IgD-negative memory B cell (primary cell): ENCODE measurements around the gene ADPGK. TPM values are rescaled to one million over a fixed set of nuclear protein-coding genes. Genes with fewer than 3 reads are reported as not detected.
A peak's percentile ranks its signal among the peaks of the same experiment; 100 is the strongest.

ENCODE experiments used
- H3K27ac Mint-ChIP-seq, 3 donors: one replicate each; pipeline ENCODE4 v1.8.0; 2020 to 2022; ENCODE audit warnings: mild to moderate bottlenecking in 3 of 3, mixed read lengths in 3 of 3, moderate library complexity in 1 of 3
- H3K27me3 Mint-ChIP-seq: one replicate; pipeline ENCODE4 v1.8.0; 2021; ENCODE audit warnings: mixed read lengths
- H3K36me3 Mint-ChIP-seq: one replicate; pipeline ENCODE4 v1.8.0; 2020; ENCODE audit warnings: mild to moderate bottlenecking, mixed read lengths
- H3K4me1 Mint-ChIP-seq, 3 donors: one replicate each; pipeline ENCODE4 v1.8.0; 2020 to 2022; ENCODE audit warnings: mixed read lengths in 3 of 3, mild to moderate bottlenecking in 1 of 3
- H3K4me3 Mint-ChIP-seq, 4 donors: one replicate each; pipeline ENCODE4 v1.8.0; 2020 to 2022; ENCODE audit warnings: mild to moderate bottlenecking in 4 of 4, mixed read lengths in 4 of 4, moderate library complexity in 3 of 4
- H3K9me3 Mint-ChIP-seq, 3 donors: one replicate each; pipeline ENCODE4 v1.8.0; 2020 to 2021; ENCODE audit warnings: mixed read lengths in 3 of 3, mild to moderate bottlenecking in 1 of 3
- polyA plus RNA-seq: library from polyadenylated mRNA; unstranded; fragments of 300-500 nt; fragmentation: Illumina TruSeq; gene quantifications from one replicate; pipeline ENCODE4 v1.2.3, GENCODE V29; 2021

Gene ADPGK
- polyA plus RNA-seq, 1 donor from 2014 or later: 94.9 TPM

GRCh38 chr15:72782274-72783003, 1.1 kb downstream of the ADPGK start:
- Mint-ChIP-seq H3K4me1 (peaks cover 20 to 45% (median 36%) of the 10 kb centered on the region in 3 donors), H3K27ac (peak overlapping the region; percentile 89 to 100 (median 93)), H3K9me3 (no peaks in the 10 kb centered on the region), H3K27me3 (no peaks in the 10 kb centered on the region), H3K4me3 (peak overlapping the region; percentile 87 to 99 (median 96)), H3K36me3 (peaks cover 18% of the 10 kb centered on the region)

GRCh38 chr15:72781631-72782030, 1.9 kb downstream of the ADPGK start:
- no peaks in the 10 kb centered on the region for H3K27me3 Mint-ChIP-seq
- H3K4me3 Mint-ChIP-seq: peak overlapping the region; percentile 56 to 99 (median 82)
- H3K36me3 Mint-ChIP-seq: peaks cover 18% of the 10 kb centered on the region
- peaks cover 23 to 49% (median 40%) of the 10 kb centered on the region in 3 donors for H3K4me1 Mint-ChIP-seq
- H3K27ac Mint-ChIP-seq: peak overlapping the region; percentile 8 to 47 (median 23)
- no peaks in the 10 kb centered on the region for H3K9me3 Mint-ChIP-seq

GRCh38 chr15:72778796-72779195, 4.8 kb downstream of the ADPGK start:
- H3K4me1 Mint-ChIP-seq: peaks cover 42 to 68% (median 57%) of the 10 kb centered on the region in 3 donors
- peak overlapping the region in 1 of 4 donors; percentile 24 for H3K4me3 Mint-ChIP-seq
- peak overlapping the region in 2 of 3 donors; percentile 16 to 43 for H3K27ac Mint-ChIP-seq
- H3K27me3 Mint-ChIP-seq: no peaks in the 10 kb centered on the region
- H3K36me3 Mint-ChIP-seq: peaks cover 18% of the 10 kb centered on the region
- H3K9me3 Mint-ChIP-seq: no peaks in the 10 kb centered on the region

GRCh38 chr15:72774696-72775383, 8.7 kb downstream of the ADPGK start:
- H3K27me3 Mint-ChIP-seq: no peaks in the 10 kb centered on the region
- H3K36me3 Mint-ChIP-seq: peaks cover 16% of the 10 kb centered on the region
- peak overlapping the region in 2 of 4 donors; percentile 63 to 87 for H3K4me3 Mint-ChIP-seq
- H3K9me3 Mint-ChIP-seq: no peaks in the 10 kb centered on the region
- peaks cover 42 to 60% (median 43%) of the 10 kb centered on the region in 3 donors for H3K4me1 Mint-ChIP-seq
- H3K27ac Mint-ChIP-seq: peak overlapping the region; percentile 1 to 57 (median 28)

GRCh38 chr15:72771329-72771725, 12.2 kb downstream of the ADPGK start:
- Mint-ChIP-seq H3K27me3 (no peaks in the 10 kb centered on the region), H3K27ac (no peak overlapping the region), H3K4me3 (no peak overlapping the region), H3K36me3 (peaks cover 25% of the 10 kb centered on the region), H3K9me3 (peaks cover 2 to 10% (median 8%) of the 10 kb centered on the region in 3 donors), H3K4me1 (peaks cover 24 to 39% (median 34%) of the 10 kb centered on the region in 3 donors)

- Mint-ChIP-seq H3K4me3 (peak overlapping the region in 1 of 4 donors; percentile 4), H3K27me3 (no peaks in the 10 kb centered on the region), H3K4me1 (peaks cover 19 to 33% (median 29%) of the 10 kb centered on the region in 3 donors), H3K27ac (peak overlapping the region in 2 of 3 donors; percentile 34 to 72), H3K36me3 (peaks cover 27% of the 10 kb centered on the region), H3K9me3 (peaks cover 4 to 10% (median 8%) of the 10 kb centered on the region in 3 donors)
Observed at GRCh38 chr15:72770673-72771328, 12.8 kb downstream of the ADPGK start.

GRCh38 chr15:72766780-72767179, 16.8 kb downstream of the ADPGK start:
- Mint-ChIP-seq H3K36me3 (peaks cover 31% of the 10 kb centered on the region), H3K4me1 (peaks cover 5 to 14% (median 6%) of the 10 kb centered on the region in 3 donors), H3K4me3 (no peak overlapping the region), H3K9me3 (peaks cover 4 to 10% (median 8%) of the 10 kb centered on the region in 3 donors), H3K27me3 (no peaks in the 10 kb centered on the region), H3K27ac (no peak overlapping the region)

- no peaks in the 10 kb centered on the region for H3K27me3 Mint-ChIP-seq
- peaks cover 4 to 9% (median 5%) of the 10 kb centered on the region in 3 donors for H3K4me1 Mint-ChIP-seq
- peaks cover 30% of the 10 kb centered on the region for H3K36me3 Mint-ChIP-seq
- H3K9me3 Mint-ChIP-seq: peaks cover 4 to 10% (median 8%) of the 10 kb centered on the region in 3 donors
- H3K27ac Mint-ChIP-seq: peak overlapping the region in 1 of 3 donors; percentile 43
- H3K4me3 Mint-ChIP-seq: no peak overlapping the region
Observed at GRCh38 chr15:72766025-72766424, 17.5 kb downstream of the ADPGK start.

GRCh38 chr15:72764656-72765055, 18.9 kb downstream of the ADPGK start:
- no peaks in the 10 kb centered on the region for H3K27me3 Mint-ChIP-seq
- no peak overlapping the region for H3K4me3 Mint-ChIP-seq
- H3K27ac Mint-ChIP-seq: peak overlapping the region in 1 of 3 donors; percentile 31
- peaks cover 4 to 10% (median 8%) of the 10 kb centered on the region in 3 donors for H3K9me3 Mint-ChIP-seq
- H3K36me3 Mint-ChIP-seq: peaks cover 25% of the 10 kb centered on the region
- H3K4me1 Mint-ChIP-seq: peaks cover 0 to 3% (median under 1%) of the 10 kb centered on the region in 3 donors

- Mint-ChIP-seq H3K4me1 (peaks cover 0 to 3% (median 0%) of the 10 kb centered on the region in 3 donors), H3K36me3 (peaks cover 4% of the 10 kb centered on the region), H3K9me3 (no peaks in the 10 kb centered on the region), H3K27ac (no peak overlapping the region), H3K4me3 (no peak overlapping the region), H3K27me3 (no peaks in the 10 kb centered on the region)
Observed at GRCh38 chr15:72760590-72761260, 22.8 kb downstream of the ADPGK start.

- Mint-ChIP-seq H3K36me3 (peaks cover 2% of the 10 kb centered on the region), H3K27ac (peak overlapping the region in 1 of 3 donors; percentile 21)
Observed at GRCh38 chr15:72758182-72758581, 25.4 kb downstream of the ADPGK start.

GRCh38 chr15:72754096-72754495, 29.5 kb downstream of the ADPGK start:
- Mint-ChIP-seq H3K4me3 (no peak overlapping the region), H3K9me3 (no peaks in the 10 kb centered on the region), H3K27ac (peak overlapping the region in 1 of 3 donors; percentile 35), H3K27me3 (no peaks in the 10 kb centered on the region), H3K4me1 (peaks cover 3 to 11% (median 6%) of the 10 kb centered on the region in 3 donors), H3K36me3 (no peaks in the 10 kb centered on the region)

More at GRCh38 chr15:72758182-72758581, 25.4 kb downstream of the ADPGK start:
- Mint-ChIP-seq H3K4me1 (no peaks in the 10 kb centered on the region), H3K9me3 (no peaks in the 10 kb centered on the region), H3K27me3 (no peaks in the 10 kb centered on the region), H3K4me3 (no peak overlapping the region)

GRCh38 chr15:72751751-72752455, 31.7 kb downstream of the ADPGK start:
- Mint-ChIP-seq H3K27ac (peak overlapping the region in 1 of 3 donors; percentile 46), H3K9me3 (no peaks in the 10 kb centered on the region), H3K36me3 (no peaks in the 10 kb centered on the region), H3K27me3 (no peaks in the 10 kb centered on the region), H3K4me1 (peaks cover 3 to 11% (median 6%) of the 10 kb centered on the region in 3 donors), H3K4me3 (peak overlapping the region in 1 of 4 donors; percentile 49)

- Mint-ChIP-seq H3K4me3 (no peak overlapping the region), H3K27me3 (no peaks in the 10 kb centered on the region), H3K9me3 (peaks cover 0 to 5% (median 0%) of the 10 kb centered on the region in 3 donors), H3K27ac (peak overlapping the region in 1 of 3 donors; percentile 26), H3K4me1 (peaks cover 3 to 11% (median 6%) of the 10 kb centered on the region in 3 donors), H3K36me3 (peaks cover 2% of the 10 kb centered on the region)
Observed at GRCh38 chr15:72749700-72750099, 33.9 kb downstream of the ADPGK start.
